Hepatocyte (in vitro differentiated cells): ENCODE data around the gene CARD19. TPM values are rescaled to one million over a fixed set of nuclear protein-coding genes. Genes with fewer than 3 reads are reported as not detected.

Experiments used
- DNase-seq: peaks from one replicate; pipeline ENCODE4 v3.0.0-alpha.2; 2016; ENCODE audit warnings: low spot score
- H2AFZ ChIP-seq: fragments of 200-600 bp; sonication (generic); 2 replicates; pipeline ENCODE4 v1.6.0; 2016; ENCODE audit warnings: antibody characterized with exemption, mild to moderate bottlenecking
- H3K27ac ChIP-seq: fragments of 200-600 bp; sonication (generic); 2 replicates; pipeline ENCODE4 v1.5.1; 2016; ENCODE audit warnings: mild to moderate bottlenecking
- H3K27me3 ChIP-seq: fragments of 200-600 bp; sonication (generic); 2 replicates; pipeline ENCODE4 v1.6.1; 2016
- H3K36me3 ChIP-seq: fragments of 200-600 bp; sonication (generic); replicated peaks from 2 replicates; pipeline ENCODE4 v1.5.1; 2016; ENCODE audit warnings: low read depth; ENCODE audit not compliant: insufficient read depth
- H3K4me1 ChIP-seq: fragments of 200-600 bp; sonication (generic); 2 replicates; pipeline ENCODE4 v1.5.1; 2016; ENCODE audit warnings: mild to moderate bottlenecking, moderate library complexity; ENCODE audit not compliant: insufficient read depth
- H3K4me2 ChIP-seq: fragments of 200-600 bp; sonication (generic); 2 replicates; pipeline ENCODE4 v1.6.0; 2016
- H3K4me3 ChIP-seq: fragments of 200-600 bp; sonication (generic); 2 replicates; pipeline ENCODE4 v1.5.1; 2016; ENCODE audit warnings: mild to moderate bottlenecking
- H3K79me2 ChIP-seq: fragments of 200-600 bp; sonication (generic); 2 replicates; pipeline ENCODE4 v1.6.0; 2017; ENCODE audit warnings: mild to moderate bottlenecking
- H3K9me2 ChIP-seq: fragments of 200-600 bp; sonication (generic); replicated peaks from 2 replicates; pipeline ENCODE4 v1.6.0; 2017; ENCODE audit warnings: mild to moderate bottlenecking; ENCODE audit not compliant: insufficient read depth
- H3K9me3 ChIP-seq: fragments of 200-600 bp; sonication (generic); 2 replicates; pipeline ENCODE4 v1.5.1; 2016; ENCODE audit warnings: low read depth, mild to moderate bottlenecking
- H4K20me1 ChIP-seq: fragments of 200-600 bp; sonication (generic); 2 replicates; pipeline ENCODE4 v1.6.0; 2016; ENCODE audit warnings: mild to moderate bottlenecking; ENCODE audit not compliant: insufficient read depth, poor library complexity, severe bottlenecking
- EZH2 ChIP-seq: fragments of 200-600 bp; sonication (generic); IDR thresholded peaks from 2 replicates; pipeline ENCODE4 v1.6.1; 2016; ENCODE audit warnings: antibody characterized with exemption, mild to moderate bottlenecking, borderline replicate concordance
- EZH2phosphoT487 ChIP-seq: fragments of 200-600 bp; sonication (generic); IDR thresholded peaks from one replicate; pipeline ENCODE4 v1.6.1; 2018; ENCODE audit warnings: antibody characterized with exemption, mild to moderate bottlenecking, low read depth, moderate library complexity; ENCODE audit not compliant: unreplicated experiment, severe bottlenecking
- WGBS: methylation state at CpG from one replicate; pipeline ENCODE4 v1.1.6; 2016; ENCODE audit warnings: low lambda C conversion rate; ENCODE audit errors: missing lambda C conversion rate; 5-methylcytosine and 5-hydroxymethylcytosine counted together
- polyA plus RNA-seq: library from polyadenylated mRNA; unstranded; fragments of >200 nt; fragmentation: Nextera tagmentation; extraction: Ambion mirVana; gene quantifications from 2 replicates; pipeline ENCODE4 v1.2.1, GENCODE V29; 2016
- total RNA-seq: library from RNA; depleted of rRNA; stranded (reverse); fragments of >200 nt; gene quantifications from 2 replicates; pipeline ENCODE4 v1.2.3, GENCODE V29; 2014
- TF ChIP-seq, protein P1 (sequence below): fragments of 200-600 bp; sonication (generic); IDR thresholded peaks from 2 replicates; pipeline ENCODE4 v1.5.1; 2016; ENCODE audit warnings: antibody characterized with exemption, mild to moderate bottlenecking; ENCODE audit not compliant: poor library complexity

Gene CARD19
- total and polyA plus RNA-seq, 2 experiments from 2014 or later: 51.3 to 72.1 TPM

DNA sequence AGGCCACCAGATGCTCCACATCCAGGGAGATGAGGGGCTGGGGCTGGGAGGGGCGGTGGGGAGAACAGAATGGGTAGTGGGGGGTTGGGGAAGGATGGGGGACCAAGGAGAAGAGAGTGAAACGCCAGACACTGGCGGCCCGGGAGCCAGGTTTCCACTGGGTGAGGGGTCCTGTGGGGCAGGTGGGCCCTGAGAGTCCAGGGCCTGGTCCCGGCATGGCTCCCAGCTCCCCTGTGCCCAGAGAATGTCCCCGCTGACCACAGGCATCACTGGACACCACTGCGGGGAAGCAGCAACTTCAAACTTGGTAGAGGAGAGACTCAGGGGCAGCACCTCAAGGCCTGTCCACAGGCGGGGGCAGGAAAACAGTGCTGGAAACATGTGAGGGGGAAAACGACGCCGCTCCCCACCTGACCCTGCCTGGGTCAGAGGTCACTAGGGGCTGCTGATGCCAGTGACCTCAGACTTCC lies 24.9 kb downstream of the CARD19 start:
- H3K79me2 ChIP-seq: no peaks in the 10 kb centered on the region
- no peaks in the 10 kb centered on the region for H3K27me3 ChIP-seq
- no peaks in the 10 kb centered on the region for H3K9me2 ChIP-seq
- H3K4me3 ChIP-seq: no peak overlapping the region
- no peaks in the 10 kb centered on the region for H4K20me1 ChIP-seq
- H3K9me3 ChIP-seq: no peaks in the 10 kb centered on the region
- no peaks in the 10 kb centered on the region for H3K36me3 ChIP-seq
- DNase-seq: no peak
- H2AFZ ChIP-seq: no peak overlapping the region
- 95% methylated on average over 7 of the region's 11 CpGs for WGBS
- no peak overlapping the region for H3K4me2 ChIP-seq
- no peak overlapping the region for H3K27ac ChIP-seq
- peaks cover 4% of the 10 kb centered on the region for H3K4me1 ChIP-seq
- no peak for TF ChIP-seq EZH2phosphoT487
- TF ChIP-seq, protein P1, sequence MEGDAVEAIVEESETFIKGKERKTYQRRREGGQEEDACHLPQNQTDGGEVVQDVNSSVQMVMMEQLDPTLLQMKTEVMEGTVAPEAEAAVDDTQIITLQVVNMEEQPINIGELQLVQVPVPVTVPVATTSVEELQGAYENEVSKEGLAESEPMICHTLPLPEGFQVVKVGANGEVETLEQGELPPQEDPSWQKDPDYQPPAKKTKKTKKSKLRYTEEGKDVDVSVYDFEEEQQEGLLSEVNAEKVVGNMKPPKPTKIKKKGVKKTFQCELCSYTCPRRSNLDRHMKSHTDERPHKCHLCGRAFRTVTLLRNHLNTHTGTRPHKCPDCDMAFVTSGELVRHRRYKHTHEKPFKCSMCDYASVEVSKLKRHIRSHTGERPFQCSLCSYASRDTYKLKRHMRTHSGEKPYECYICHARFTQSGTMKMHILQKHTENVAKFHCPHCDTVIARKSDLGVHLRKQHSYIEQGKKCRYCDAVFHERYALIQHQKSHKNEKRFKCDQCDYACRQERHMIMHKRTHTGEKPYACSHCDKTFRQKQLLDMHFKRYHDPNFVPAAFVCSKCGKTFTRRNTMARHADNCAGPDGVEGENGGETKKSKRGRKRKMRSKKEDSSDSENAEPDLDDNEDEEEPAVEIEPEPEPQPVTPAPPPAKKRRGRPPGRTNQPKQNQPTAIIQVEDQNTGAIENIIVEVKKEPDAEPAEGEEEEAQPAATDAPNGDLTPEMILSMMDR: no peak
- no peak for TF ChIP-seq EZH2

DNA sequence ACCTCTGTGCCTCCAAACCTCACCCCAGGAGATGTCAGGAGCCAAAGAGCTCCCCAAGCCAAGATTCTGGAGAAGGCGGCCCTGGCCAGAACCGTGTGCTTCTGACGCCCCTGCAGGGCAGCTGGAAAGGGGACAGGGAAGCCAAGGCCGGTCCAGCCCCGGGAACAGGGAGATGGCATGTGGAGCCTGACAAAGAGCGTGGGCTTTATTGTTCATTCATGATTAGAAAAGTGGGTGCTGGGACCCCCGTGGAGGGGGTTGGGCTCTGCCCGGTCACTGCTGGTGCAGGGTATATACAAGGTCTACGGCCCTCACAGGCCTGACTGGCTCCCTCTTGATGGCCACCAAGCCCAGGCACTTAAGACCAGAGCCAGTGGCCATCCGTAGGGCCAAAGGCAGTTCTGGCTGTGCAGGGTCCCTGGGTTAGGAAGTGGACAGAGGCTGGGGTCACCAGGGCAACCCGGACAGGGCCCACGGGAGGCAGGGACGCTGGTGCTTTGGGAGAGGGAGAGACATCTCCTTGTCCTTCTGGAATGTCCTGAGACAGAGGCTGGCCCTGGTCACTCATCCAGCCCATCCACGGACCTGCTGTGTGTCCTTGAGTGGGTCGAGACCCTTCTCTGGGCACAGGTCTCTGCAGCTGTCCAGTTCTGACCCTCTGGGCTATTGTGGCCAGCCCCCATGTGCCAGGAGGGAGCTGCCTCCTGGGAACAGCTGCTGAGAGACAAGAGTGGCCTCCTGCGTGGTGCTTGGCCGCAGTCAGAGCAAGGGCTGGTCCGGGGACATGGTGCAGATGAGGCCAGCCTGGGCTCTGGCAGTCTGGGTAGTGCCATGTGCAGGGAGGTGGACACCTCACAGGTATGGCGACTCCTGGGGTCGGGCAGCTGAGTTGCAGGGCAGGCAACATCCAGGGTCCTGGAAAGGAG lies 25.6 kb downstream of the CARD19 start:
- no peak overlapping the region for H2AFZ ChIP-seq
- DNase-seq: no peak
- H3K9me3 ChIP-seq: no peaks in the 10 kb centered on the region
- no peak overlapping the region for H3K4me3 ChIP-seq
- no peak overlapping the region for H3K27ac ChIP-seq
- H3K79me2 ChIP-seq: peaks cover 4% of the 10 kb centered on the region
- no peaks in the 10 kb centered on the region for H4K20me1 ChIP-seq
- H3K4me2 ChIP-seq: no peak overlapping the region
- H3K4me1 ChIP-seq: peaks cover 7% of the 10 kb centered on the region
- no peaks in the 10 kb centered on the region for H3K36me3 ChIP-seq
- TF ChIP-seq EZH2phosphoT487 (no peak), EZH2 (no peak)
- H3K27me3 ChIP-seq: no peaks in the 10 kb centered on the region
- no peaks in the 10 kb centered on the region for H3K9me2 ChIP-seq
- 95% methylated on average over 20 of the region's 20 CpGs for WGBS

DNA sequence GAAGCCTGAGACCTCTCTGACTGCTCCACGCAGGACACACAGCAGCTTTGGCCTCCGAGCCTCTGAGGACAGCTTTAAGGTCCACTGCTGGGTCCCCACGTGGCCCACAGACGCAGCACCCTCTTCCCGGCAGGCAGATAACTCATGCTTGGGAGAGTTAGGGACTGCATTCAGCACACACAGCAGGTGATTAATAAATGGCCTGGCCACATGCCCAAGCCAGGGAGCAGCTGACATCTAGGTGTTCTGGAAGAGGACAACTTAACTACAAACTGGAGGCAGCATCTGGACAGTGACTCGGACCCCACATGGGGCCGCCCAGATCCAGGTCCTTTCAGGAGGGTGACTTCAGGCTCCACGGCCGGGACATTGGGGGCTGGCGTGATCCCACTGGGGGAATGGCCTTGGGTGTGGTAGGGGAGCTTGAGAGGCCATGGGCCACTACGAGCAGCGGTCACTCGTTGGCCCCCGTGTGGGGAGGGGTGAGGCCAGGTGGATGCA lies 26.8 kb downstream of the CARD19 start:
- Histone ChIP-seq H3K4me2 (no peak overlapping the region), H4K20me1 (no peaks in the 10 kb centered on the region), H3K9me2 (no peaks in the 10 kb centered on the region), H2AFZ (no peak overlapping the region), H3K9me3 (no peaks in the 10 kb centered on the region), H3K36me3 (no peaks in the 10 kb centered on the region), H3K4me3 (no peak overlapping the region), H3K27me3 (no peaks in the 10 kb centered on the region), H3K27ac (no peak overlapping the region), H3K4me1 (peaks cover 19% of the 10 kb centered on the region), H3K79me2 (peaks cover 5% of the 10 kb centered on the region)
- whole genome bisulfite sequencing: 95% methylated on average over 14 of the region's 14 CpGs
- DNase-seq: peak; percentile 3
- TF ChIP-seq EZH2phosphoT487 (no peak), EZH2 (no peak)
- TF ChIP-seq, protein P1: no peak
